H1 (cell line): Measurements from ENCODE around the gene CADM2.

Experiments
- CBX8 ChIP-seq: fragments of 300-800, 300-1000 bp; sonication (generic); IDR thresholded peaks from 2 replicates; pipeline ENCODE4 v1.7.1; 2016; ENCODE audit warnings: low read depth, low read length, borderline replicate concordance
- CEBPB ChIP-seq: IDR thresholded peaks from 2 replicates; pipeline ENCODE4 v1.6.1; 2012; ENCODE audit warnings: low read depth, low read length
- EZH2 ChIP-seq: fragments of 200-600 bp; sonication (generic); IDR thresholded peaks from 2 replicates; pipeline ENCODE4 v1.7.1; 2012; ENCODE audit warnings: low read depth, mild to moderate bottlenecking, moderate library complexity, low read length, inconsistent platforms; ENCODE audit not compliant: severe bottlenecking
- FOSL1 ChIP-seq: IDR thresholded peaks from 2 replicates; pipeline ENCODE4 v1.6.1; 2011; ENCODE audit warnings: mild to moderate bottlenecking, low read depth, low read length, moderate library complexity; ENCODE audit not compliant: insufficient read depth
- GTF2F1 ChIP-seq: IDR thresholded peaks from 2 replicates; pipeline ENCODE4 v1.6.1; 2012; ENCODE audit warnings: low read depth, low read length, improper control_type of control experiment, borderline replicate concordance
- HDAC2 ChIP-seq, 2 experiments: fragments of 300-600 bp in 1 of 2; sonication (generic) in 1 of 2; IDR thresholded peaks; 2 replicates each; pipeline ENCODE4 v1.6.1; 2011 to 2012; ENCODE audit warnings: low read depth in 2 of 2, low read length in 2 of 2, mild to moderate bottlenecking in 2 of 2, moderate library complexity in 2 of 2, borderline replicate concordance in 1 of 2, inconsistent platforms in 1 of 2
- JUND ChIP-seq: IDR thresholded peaks from 2 replicates; pipeline ENCODE4 v1.6.1; 2011; ENCODE audit warnings: mild to moderate bottlenecking, improper control_type of control experiment, low read length
- POLR2AphosphoS5 ChIP-seq: IDR thresholded peaks from 2 replicates; pipeline ENCODE4 v1.6.1; 2011; ENCODE audit warnings: low read depth, low read length
- RFX5 ChIP-seq: IDR thresholded peaks from 2 replicates; pipeline ENCODE4 v1.6.1; 2011; ENCODE audit warnings: low read depth, low read length, improper control_type of control experiment, borderline replicate concordance
- RXRA ChIP-seq: IDR thresholded peaks from 2 replicates; pipeline ENCODE4 v1.6.1; 2011; ENCODE audit warnings: low read depth, mild to moderate bottlenecking, low read length, moderate library complexity; ENCODE audit not compliant: insufficient read depth
- TAF1 ChIP-seq: IDR thresholded peaks from 2 replicates; pipeline ENCODE4 v1.6.1; 2011; ENCODE audit warnings: mild to moderate bottlenecking, low read depth, low read length
- YY1 ChIP-seq: IDR thresholded peaks from 2 replicates; pipeline ENCODE4 v1.6.1; 2011; ENCODE audit warnings: low read depth, mild to moderate bottlenecking, low read length
- TF ChIP-seq, protein P1 (sequence below), 3 experiments: IDR thresholded peaks; 1 replicate in 2 of 3; 2 replicates in 1 of 3; pipeline versions ENCODE4 v1.5.1 to v1.6.1; 2011; ENCODE audit warnings: low read length in 3 of 3, mild to moderate bottlenecking in 3 of 3, inconsistent platforms in 2 of 3, low read depth in 1 of 3, moderate library complexity in 1 of 3; ENCODE audit not compliant: insufficient read depth in 1 of 3; ENCODE audit errors: control extremely low read depth in 1 of 3
- TF ChIP-seq, protein P2 (sequence below): IDR thresholded peaks from 2 replicates; pipeline ENCODE4 v1.6.1; 2011; ENCODE audit warnings: low read depth, mild to moderate bottlenecking, low read length; ENCODE audit not compliant: insufficient read depth

DNA sequence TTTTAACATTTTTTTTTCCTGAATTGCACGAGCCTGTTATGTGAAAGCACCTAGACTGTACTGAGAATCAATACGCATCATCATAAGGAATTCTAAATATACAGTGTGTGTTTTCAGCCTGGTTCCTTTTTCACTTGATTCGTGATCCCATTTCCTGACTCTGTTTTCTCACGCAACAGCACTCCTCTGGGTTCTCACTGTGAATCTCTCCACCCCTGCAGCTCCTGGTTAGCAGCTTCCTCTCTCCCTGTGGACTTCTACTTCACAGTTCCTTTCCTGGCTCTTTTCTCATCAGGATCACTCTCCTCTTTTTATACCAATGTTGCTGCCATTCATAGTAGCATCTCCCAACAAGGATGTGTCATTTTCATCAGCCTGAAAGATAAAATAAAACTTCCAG is 297.2 kb downstream of the CADM2 start:
- TF ChIP-seq FOSL1 (no peak), CBX8 (no peak), EZH2 (no peak), CEBPB (no peak), RFX5 (no peak), HDAC2 (IDR thresholded peaks at IDR 0.05; ENCODE audit: borderline replicate concordance in 1 of 2, low read depth in 2 of 2, low read length in 2 of 2) (no peak), GTF2F1 (no peak), YY1 (no peak), JUND (no peak), RXRA (no peak), TAF1 (no peak), POLR2AphosphoS5 (no peak)
- TF ChIP-seq, protein P1, sequence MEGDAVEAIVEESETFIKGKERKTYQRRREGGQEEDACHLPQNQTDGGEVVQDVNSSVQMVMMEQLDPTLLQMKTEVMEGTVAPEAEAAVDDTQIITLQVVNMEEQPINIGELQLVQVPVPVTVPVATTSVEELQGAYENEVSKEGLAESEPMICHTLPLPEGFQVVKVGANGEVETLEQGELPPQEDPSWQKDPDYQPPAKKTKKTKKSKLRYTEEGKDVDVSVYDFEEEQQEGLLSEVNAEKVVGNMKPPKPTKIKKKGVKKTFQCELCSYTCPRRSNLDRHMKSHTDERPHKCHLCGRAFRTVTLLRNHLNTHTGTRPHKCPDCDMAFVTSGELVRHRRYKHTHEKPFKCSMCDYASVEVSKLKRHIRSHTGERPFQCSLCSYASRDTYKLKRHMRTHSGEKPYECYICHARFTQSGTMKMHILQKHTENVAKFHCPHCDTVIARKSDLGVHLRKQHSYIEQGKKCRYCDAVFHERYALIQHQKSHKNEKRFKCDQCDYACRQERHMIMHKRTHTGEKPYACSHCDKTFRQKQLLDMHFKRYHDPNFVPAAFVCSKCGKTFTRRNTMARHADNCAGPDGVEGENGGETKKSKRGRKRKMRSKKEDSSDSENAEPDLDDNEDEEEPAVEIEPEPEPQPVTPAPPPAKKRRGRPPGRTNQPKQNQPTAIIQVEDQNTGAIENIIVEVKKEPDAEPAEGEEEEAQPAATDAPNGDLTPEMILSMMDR (IDR thresholded peaks at IDR 0.05; ENCODE audit: control extremely low read depth in 1 of 3, insufficient read depth in 1 of 3, low read depth in 1 of 3, low read length in 3 of 3) = no peak
- TF ChIP-seq, protein P2, sequence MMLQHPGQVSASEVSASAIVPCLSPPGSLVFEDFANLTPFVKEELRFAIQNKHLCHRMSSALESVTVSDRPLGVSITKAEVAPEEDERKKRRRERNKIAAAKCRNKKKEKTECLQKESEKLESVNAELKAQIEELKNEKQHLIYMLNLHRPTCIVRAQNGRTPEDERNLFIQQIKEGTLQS = no peak
